Memory B cell (primary cell): Measurements from ENCODE around the gene NOP16.
A peak's percentile ranks its signal among the peaks of the same experiment; 100 is the strongest.
"Not testable (repeated sequence)": the region's sequence is repeated elsewhere in the genome, so short reads cannot be mapped to it uniquely, and the experiment has no call there.

ENCODE experiments used
- ATAC-seq: fragments of 150-1000 bp; cut with Tn5 transposase; 2 replicates; pipeline ENCODE4 v1.10.0; 2021; ENCODE audit warnings: low read depth, mild to moderate bottlenecking, moderate library complexity
- DNase-seq, 2 donors: peaks; one replicate each; pipeline ENCODE4 v3.0.0; 2022; ENCODE audit warnings: low spot score in 2 of 2
- H3K27ac Mint-ChIP-seq: one replicate; pipeline ENCODE4 v1.8.0; 2022; ENCODE audit warnings: mild to moderate bottlenecking, moderate library complexity, mixed read lengths
- H3K27me3 Mint-ChIP-seq: one replicate; pipeline ENCODE4 v1.8.0; 2022; ENCODE audit warnings: mixed read lengths
- H3K36me3 Mint-ChIP-seq: one replicate; pipeline ENCODE4 v1.8.0; 2022; ENCODE audit warnings: mild to moderate bottlenecking, mixed read lengths
- H3K4me1 Mint-ChIP-seq: one replicate; pipeline ENCODE4 v1.8.0; 2022; ENCODE audit warnings: mixed read lengths
- H3K4me3 Mint-ChIP-seq: one replicate; pipeline ENCODE4 v1.8.0; 2022; ENCODE audit warnings: mild to moderate bottlenecking, moderate library complexity, mixed read lengths
- H3K9me3 Mint-ChIP-seq: one replicate; pipeline ENCODE4 v1.8.0; 2022; ENCODE audit warnings: mixed read lengths

The NOP16 gene

GRCh38 chr5:176415240-176415951, 27.0 kb upstream of the NOP16 start:
- Mint-ChIP-seq H3K4me3 (peak overlapping the region; percentile 84), H3K27ac (peak overlapping the region; percentile 35), H3K4me1 (peaks cover 20% of the 10 kb centered on the region), H3K36me3 (no peaks in the 10 kb centered on the region), H3K27me3 (no peaks in the 10 kb centered on the region), H3K9me3 (no peaks in the 10 kb centered on the region)
- DNase-seq = peak in 1 of 2 donors; percentile 21
- ATAC-seq = no peak

DNA sequence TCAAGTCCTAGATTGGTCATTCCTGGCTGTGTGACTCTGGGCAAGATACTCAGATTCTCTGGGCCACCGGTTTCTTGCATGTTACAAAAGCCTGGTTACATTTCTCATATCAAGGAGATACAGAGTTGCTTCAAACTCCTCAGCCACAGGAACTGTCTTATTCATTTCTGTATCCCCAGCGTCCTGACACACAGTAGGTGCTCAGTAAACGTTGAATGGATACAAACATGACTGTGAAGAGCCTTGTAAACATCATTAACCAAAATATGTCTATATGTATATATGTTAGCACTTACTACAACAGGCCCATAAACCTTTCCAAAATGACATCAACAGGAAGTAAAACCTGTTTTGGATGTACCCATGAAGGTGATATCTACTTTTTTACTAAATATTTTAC, 26.3 kb upstream of the NOP16 start:
- DNase-seq = no peak
- H3K27ac Mint-ChIP-seq = no peak overlapping the region
- H3K9me3 Mint-ChIP-seq = no peaks in the 10 kb centered on the region
- H3K4me1 Mint-ChIP-seq = peaks cover 20% of the 10 kb centered on the region
- no peak for ATAC-seq
- peaks cover 6% of the 10 kb centered on the region for H3K36me3 Mint-ChIP-seq
- no peak overlapping the region for H3K4me3 Mint-ChIP-seq
- no peaks in the 10 kb centered on the region for H3K27me3 Mint-ChIP-seq

DNA sequence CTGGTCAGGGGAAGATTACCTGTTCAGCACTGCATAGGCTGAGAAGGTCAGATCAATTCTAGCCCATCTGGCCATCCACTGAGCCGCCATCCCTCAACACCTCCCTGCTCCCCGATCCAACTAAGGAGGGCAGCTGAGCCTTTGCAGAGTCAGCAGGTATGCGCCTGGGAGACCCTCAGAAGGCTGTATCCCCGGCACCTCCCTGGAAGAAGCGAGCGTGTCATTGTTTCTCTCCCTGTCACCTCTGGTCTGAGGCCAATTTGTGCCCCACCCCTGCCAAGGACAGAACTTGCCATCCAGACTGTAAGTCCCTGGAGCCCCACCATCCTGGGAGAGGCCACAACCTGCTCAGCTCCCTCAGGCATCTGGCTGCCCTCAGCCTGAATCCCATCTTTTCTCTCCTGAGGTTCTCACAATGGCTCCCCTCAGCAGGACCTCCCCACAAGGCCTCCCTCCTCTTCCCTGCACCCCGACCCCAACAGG, 25.4 kb upstream of the NOP16 start:
- Mint-ChIP-seq H3K4me1 (peaks cover 20% of the 10 kb centered on the region), H3K27ac (no peak overlapping the region), H3K27me3 (no peaks in the 10 kb centered on the region), H3K4me3 (no peak overlapping the region), H3K36me3 (peaks cover 6% of the 10 kb centered on the region), H3K9me3 (no peaks in the 10 kb centered on the region)
- DNase-seq (no peak), ATAC-seq (no peak)

GRCh38 chr5:176413255-176413565, 24.8 kb upstream of the NOP16 start:
- DNase-seq (no peak), ATAC-seq (no peak)
- Mint-ChIP-seq H3K36me3 (peaks cover 6% of the 10 kb centered on the region), H3K4me3 (no peak overlapping the region), H3K27ac (no peak overlapping the region), H3K9me3 (no peaks in the 10 kb centered on the region), H3K4me1 (peaks cover 20% of the 10 kb centered on the region), H3K27me3 (no peaks in the 10 kb centered on the region)

DNA sequence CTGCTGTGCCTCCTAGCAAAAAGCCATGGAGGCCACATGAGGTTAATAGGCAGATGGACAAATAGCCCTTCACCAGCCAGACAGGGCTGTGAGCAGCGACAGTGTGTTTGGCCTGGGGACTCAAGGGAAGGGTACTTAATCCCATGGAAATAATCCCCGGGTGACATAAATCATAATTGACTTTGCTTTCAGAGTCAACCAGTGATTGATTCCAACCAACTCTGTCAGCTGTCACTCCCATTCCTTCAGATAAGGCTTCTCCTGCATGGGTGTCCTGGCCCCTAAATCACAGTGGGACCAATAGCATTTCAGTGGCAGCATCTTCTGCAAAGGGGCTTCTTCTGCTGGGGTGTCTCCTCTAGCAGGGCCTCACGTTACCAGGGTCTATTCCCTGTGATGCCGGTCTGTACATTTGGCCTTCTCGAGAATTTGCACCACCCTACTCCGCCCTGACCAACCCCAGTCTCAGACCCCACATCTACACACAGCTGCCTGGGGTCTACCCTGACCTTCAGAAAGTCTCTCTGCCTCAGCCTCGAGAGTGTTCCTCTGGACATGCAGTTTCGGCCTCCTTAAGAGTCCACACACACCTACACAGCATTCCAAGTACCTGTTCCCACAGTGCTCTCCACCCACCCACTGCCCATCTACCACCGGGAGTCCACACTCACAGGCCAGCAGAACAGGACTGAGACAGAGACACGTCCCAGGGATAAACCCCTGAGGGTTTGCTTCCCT, 24.3 kb upstream of the NOP16 start:
- Mint-ChIP-seq H3K4me3 (no peak overlapping the region), H3K36me3 (peaks cover 6% of the 10 kb centered on the region), H3K27me3 (no peaks in the 10 kb centered on the region)

DNA sequence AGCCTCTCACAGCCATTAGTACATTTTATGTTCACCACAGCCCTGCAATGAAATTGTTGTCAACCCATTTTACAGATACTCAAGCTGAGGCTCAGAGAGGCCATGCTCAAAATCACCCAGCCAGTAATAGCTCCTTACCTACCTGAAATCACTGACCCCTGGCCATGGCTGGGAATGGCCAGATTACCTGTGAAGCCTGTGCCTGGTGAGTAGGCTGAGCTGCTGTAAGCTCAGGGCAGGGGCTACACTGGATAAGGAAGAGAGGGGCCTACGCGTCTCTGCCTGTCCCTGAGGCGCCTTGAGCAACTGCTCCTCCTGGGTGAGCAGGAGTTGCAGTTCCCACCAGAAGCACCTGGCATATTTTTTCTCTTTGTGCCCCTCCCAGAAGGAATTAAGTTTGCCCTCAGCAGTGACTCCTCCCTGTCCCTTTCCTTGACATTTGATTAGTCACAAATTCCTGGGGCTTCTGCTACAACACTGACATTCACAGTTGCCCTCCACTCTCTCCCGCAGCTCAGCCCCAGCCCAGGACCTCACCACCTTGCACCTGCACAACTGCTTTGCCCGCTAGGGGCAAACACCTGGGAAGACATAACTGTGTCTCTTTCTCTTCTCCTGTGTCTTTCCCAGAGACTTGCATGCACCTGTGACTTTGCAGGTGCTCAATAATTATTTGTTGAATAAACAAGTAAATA, 22.2 kb upstream of the NOP16 start:
- no peaks in the 10 kb centered on the region for H3K27me3 Mint-ChIP-seq
- DNase-seq (no peak), ATAC-seq (no peak)
- H3K4me1 Mint-ChIP-seq = peaks cover 15% of the 10 kb centered on the region
- H3K36me3 Mint-ChIP-seq = peaks cover 10% of the 10 kb centered on the region
- H3K4me3 Mint-ChIP-seq = no peak overlapping the region
- H3K27ac Mint-ChIP-seq = no peak overlapping the region
- H3K9me3 Mint-ChIP-seq = no peaks in the 10 kb centered on the region

More for the DNA sequence above, 24.3 kb upstream of the NOP16 start:
- no peaks in the 10 kb centered on the region for H3K9me3 Mint-ChIP-seq
- DNase-seq (no peak), ATAC-seq (no peak)
- H3K4me1 Mint-ChIP-seq = peaks cover 20% of the 10 kb centered on the region
- H3K27ac Mint-ChIP-seq = no peak overlapping the region

GRCh38 chr5:176409765-176410164, 21.4 kb upstream of the NOP16 start:
- DNase-seq (no peak), ATAC-seq (no peak)
- Mint-ChIP-seq H3K27me3 (no peaks in the 10 kb centered on the region), H3K27ac (no peak overlapping the region), H3K9me3 (no peaks in the 10 kb centered on the region), H3K36me3 (peaks cover 11% of the 10 kb centered on the region), H3K4me3 (no peak overlapping the region), H3K4me1 (peaks cover 11% of the 10 kb centered on the region)

GRCh38 chr5:176408590-176408989, 20.2 kb upstream of the NOP16 start:
- H3K9me3 Mint-ChIP-seq = no peaks in the 10 kb centered on the region
- DNase-seq (no peak), ATAC-seq (no peak)
- no peaks in the 10 kb centered on the region for H3K27me3 Mint-ChIP-seq
- H3K27ac Mint-ChIP-seq = no peak overlapping the region
- no peak overlapping the region for H3K4me3 Mint-ChIP-seq
- peaks cover 11% of the 10 kb centered on the region for H3K36me3 Mint-ChIP-seq
- H3K4me1 Mint-ChIP-seq = no peaks in the 10 kb centered on the region

GRCh38 chr5:176408252-176408573, 19.8 kb upstream of the NOP16 start:
- ATAC-seq, H3K4me1 Mint-ChIP-seq, DNase-seq, H3K27ac Mint-ChIP-seq, H3K4me3 Mint-ChIP-seq, H3K9me3 Mint-ChIP-seq, H3K27me3 Mint-ChIP-seq: not testable (repeated sequence)
- peaks cover 11% of the 10 kb centered on the region for H3K36me3 Mint-ChIP-seq

GRCh38 chr5:176407456-176408251, 19.3 kb upstream of the NOP16 start:
- DNase-seq (no peak), ATAC-seq (no peak)
- H3K4me1 Mint-ChIP-seq = peaks cover under 1% of the 10 kb centered on the region
- H3K9me3 Mint-ChIP-seq = no peaks in the 10 kb centered on the region
- no peak overlapping the region for H3K27ac Mint-ChIP-seq
- H3K27me3 Mint-ChIP-seq = no peaks in the 10 kb centered on the region
- peaks cover 11% of the 10 kb centered on the region for H3K36me3 Mint-ChIP-seq
- no peak overlapping the region for H3K4me3 Mint-ChIP-seq

DNA sequence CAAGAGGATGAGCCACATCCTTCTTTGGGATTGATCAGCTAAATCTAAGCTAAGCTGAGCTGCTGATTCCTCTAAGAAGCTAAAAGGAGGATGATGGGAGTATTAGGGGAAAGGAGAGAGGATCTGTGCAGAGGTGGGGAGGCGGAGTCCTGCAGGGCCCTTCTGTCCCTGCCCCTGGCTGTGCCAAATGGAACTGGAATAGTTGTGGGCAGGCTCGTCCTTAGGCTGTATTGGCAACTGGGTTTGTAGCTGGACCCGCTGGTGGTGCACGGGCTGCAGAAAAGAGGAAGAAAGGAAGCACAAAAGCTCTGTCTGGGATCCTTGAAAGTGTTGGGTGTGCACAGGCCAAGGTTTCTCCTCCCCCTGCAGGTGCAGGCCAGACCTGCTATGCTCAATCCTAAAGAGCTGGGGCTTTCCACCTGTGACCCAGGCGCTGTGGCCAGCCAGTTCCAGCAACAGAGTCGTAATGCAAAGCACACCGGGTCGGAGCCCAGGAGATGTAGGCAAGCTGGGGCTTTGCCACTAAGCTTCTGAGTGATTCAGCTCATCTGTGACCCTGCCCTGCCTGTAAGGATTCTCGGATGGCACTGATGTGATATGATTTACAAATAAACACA, 18.1 kb upstream of the NOP16 start:
- peaks cover 2% of the 10 kb centered on the region for H3K4me1 Mint-ChIP-seq

DNA sequence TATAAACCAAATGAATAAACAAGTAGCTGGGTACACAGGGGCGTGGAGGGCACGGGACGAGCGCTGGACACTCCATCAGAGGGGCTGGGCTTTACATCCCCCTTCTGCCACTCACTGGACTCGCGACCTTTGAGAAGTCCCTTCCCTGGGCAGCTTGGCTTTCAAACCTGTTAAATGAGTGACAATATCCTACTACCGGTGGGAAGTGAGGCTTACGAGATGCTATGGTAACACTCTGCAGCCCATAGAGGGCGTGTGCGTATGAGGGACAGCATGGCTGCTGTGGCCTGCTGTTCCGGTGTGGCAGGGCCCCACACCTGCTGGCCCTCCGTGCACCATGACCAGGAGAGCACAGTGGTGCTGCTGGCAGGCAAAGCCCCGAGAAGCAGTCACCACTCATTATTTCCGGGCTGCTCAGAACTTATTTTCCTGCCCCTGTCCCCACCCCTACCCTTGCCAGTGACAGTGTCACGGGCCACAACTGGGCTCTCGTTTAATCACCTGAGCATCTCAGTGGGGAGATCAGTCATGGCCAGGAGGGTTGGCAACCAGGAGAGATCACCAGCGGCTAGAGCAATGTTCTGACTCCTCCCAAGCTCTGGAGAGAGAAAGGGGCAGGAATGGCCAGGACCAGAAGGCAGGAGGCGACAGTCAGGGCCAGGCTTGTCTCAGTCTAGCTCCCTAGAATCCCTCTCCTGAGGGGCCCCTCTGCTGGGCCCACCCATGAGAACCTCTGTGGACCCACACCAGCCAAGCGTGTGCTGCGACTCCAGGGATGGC, 17.4 kb upstream of the NOP16 start:
- ATAC-seq = no peak

More for the DNA sequence above, 18.1 kb upstream of the NOP16 start:
- peaks cover 11% of the 10 kb centered on the region for H3K36me3 Mint-ChIP-seq
- DNase-seq (no peak), ATAC-seq (no peak)
- H3K27me3 Mint-ChIP-seq = no peaks in the 10 kb centered on the region
- H3K27ac Mint-ChIP-seq = no peak overlapping the region
- no peak overlapping the region for H3K4me3 Mint-ChIP-seq
- H3K9me3 Mint-ChIP-seq = no peaks in the 10 kb centered on the region

More for the DNA sequence above, 17.4 kb upstream of the NOP16 start:
- H3K4me1 Mint-ChIP-seq = peaks cover 2% of the 10 kb centered on the region
- DNase-seq = no peak
- peaks cover 11% of the 10 kb centered on the region for H3K36me3 Mint-ChIP-seq
- H3K27ac Mint-ChIP-seq = no peak overlapping the region
- no peaks in the 10 kb centered on the region for H3K9me3 Mint-ChIP-seq
- no peaks in the 10 kb centered on the region for H3K27me3 Mint-ChIP-seq
- H3K4me3 Mint-ChIP-seq = no peak overlapping the region
